Retinal pigment epithelial cell (primary cell): Measurements from ENCODE around the gene SLC38A10.

Experiments used
- DNase-seq: peaks from one replicate; pipeline ENCODE4 v3.0.0-alpha.2; 2010; ENCODE audit warnings: low read depth
- H3K4me3 ChIP-seq: 2 replicates; pipeline ENCODE4 v1.5.1; 2011; ENCODE audit warnings: mild to moderate bottlenecking, low read length, control low read depth, moderate library complexity
- CTCF ChIP-seq: conservative IDR thresholded peaks from 2 replicates; pipeline ENCODE4 v1.5.1; 2011; ENCODE audit warnings: low read depth, low read length, control low read depth, inconsistent platforms

Gene SLC38A10

GRCh38 chr17:81286491-81287145, 8.5 kb downstream of the SLC38A10 start:
- no peak overlapping the region for H3K4me3 ChIP-seq
- no peak for DNase-seq
- TF ChIP-seq CTCF, result no peak

- no peak for DNase-seq
- no peak overlapping the region for H3K4me3 ChIP-seq
- no peak for TF ChIP-seq CTCF
Observed at GRCh38 chr17:81285894-81286293, 9.2 kb downstream of the SLC38A10 start.

DNA sequence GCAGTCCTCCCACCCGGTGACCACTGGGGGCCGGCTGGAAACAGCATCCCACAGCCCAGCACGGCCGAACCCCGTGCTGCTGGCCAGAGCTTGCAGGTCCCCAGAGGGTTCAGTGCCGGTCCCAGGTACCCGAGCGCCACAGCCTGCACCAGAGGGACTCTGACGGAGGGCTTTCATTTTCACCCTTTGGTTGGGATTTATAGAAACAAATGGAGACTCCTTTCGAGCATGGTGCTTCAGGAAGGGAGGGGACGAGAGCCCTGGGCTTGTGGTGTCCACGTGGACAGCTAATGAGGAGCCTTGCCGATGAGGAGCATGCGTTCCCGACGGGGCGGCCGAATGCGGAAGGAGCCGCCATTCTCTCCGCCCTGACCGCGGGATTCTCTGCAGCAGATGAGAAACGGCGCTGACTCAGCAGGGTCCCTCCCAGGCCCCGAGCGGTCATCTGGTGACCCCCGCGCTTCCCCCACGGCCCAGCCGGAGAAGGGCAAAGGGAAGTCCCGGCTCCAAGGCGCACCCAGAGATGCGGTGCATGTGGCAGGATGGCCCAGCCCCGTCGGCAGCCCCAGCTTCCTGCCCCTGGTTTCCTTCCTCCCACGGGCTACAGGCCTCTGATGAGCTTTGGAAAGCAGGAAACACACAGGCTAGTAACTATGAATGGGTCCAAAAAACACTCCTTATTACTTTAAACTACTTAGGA, 9.8 kb downstream of the SLC38A10 start:
- DNase-seq, result no peak
- no peak for TF ChIP-seq CTCF
- no peak overlapping the region for H3K4me3 ChIP-seq

DNA sequence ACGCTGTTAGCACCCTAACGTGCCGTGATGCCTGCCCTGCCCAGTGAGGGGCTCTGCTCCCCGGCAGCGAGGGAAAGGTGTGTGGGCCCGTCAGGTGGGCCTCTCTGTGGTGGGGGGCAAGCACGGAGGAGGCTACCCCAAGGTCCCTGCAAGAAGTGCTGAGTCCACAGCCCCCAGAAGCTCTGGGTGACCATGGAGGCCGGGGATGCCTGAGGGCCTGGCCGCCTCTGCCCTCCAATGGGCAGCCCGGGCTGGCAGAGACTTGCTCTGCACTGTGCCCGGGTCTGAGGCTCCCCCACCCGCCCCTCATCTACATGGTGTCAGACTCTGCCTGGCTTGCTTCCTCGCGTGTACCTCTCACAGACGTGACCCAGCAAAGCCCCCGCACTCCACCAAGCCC, 12.2 kb downstream of the SLC38A10 start:
- no peak for TF ChIP-seq CTCF
- DNase-seq, result no peak
- H3K4me3 ChIP-seq, result no peak overlapping the region

- H3K4me3 ChIP-seq, result no peak overlapping the region
- DNase-seq, result no peak
- no peak for TF ChIP-seq CTCF
Observed at GRCh38 chr17:81282141-81282540, 13.0 kb downstream of the SLC38A10 start.

- DNase-seq, result no peak
- no peak overlapping the region for H3K4me3 ChIP-seq
- TF ChIP-seq CTCF, result no peak
Observed at GRCh38 chr17:81280571-81280970, 14.5 kb downstream of the SLC38A10 start.
